ENCODE measurements around the gene ADCK2. TPM values are rescaled to one million over a fixed set of nuclear protein-coding genes. Genes with fewer than 3 reads are reported as not detected.
"Not testable (repeated sequence)": the region's sequence is repeated elsewhere in the genome, so short reads cannot be mapped to it uniquely, and the experiment has no call there.

The ADCK2 gene
- total RNA-seq, 1 donor from 2014 or later, result 7.8 TPM

- no peak overlapping the region for H2AFZ ChIP-seq (replicated peaks)
- H3K4me3 Mint-ChIP-seq, result no peak overlapping the region
- H3K36me3 Mint-ChIP-seq, result peaks cover 2% of the 10 kb centered on the region
- H3K27me3 Mint-ChIP-seq (ENCODE audit: insufficient read depth, low read depth), result peaks cover 12% of the 10 kb centered on the region
- no peaks in the 10 kb centered on the region for H3K9me3 Mint-ChIP-seq
- TF ChIP-seq EZH2 (IDR thresholded peaks at IDR 0.05), result no peak
- no peak for TF ChIP-seq EZH2phosphoT487 (IDR thresholded peaks at IDR 0.05)
- TF ChIP-seq, protein P1, sequence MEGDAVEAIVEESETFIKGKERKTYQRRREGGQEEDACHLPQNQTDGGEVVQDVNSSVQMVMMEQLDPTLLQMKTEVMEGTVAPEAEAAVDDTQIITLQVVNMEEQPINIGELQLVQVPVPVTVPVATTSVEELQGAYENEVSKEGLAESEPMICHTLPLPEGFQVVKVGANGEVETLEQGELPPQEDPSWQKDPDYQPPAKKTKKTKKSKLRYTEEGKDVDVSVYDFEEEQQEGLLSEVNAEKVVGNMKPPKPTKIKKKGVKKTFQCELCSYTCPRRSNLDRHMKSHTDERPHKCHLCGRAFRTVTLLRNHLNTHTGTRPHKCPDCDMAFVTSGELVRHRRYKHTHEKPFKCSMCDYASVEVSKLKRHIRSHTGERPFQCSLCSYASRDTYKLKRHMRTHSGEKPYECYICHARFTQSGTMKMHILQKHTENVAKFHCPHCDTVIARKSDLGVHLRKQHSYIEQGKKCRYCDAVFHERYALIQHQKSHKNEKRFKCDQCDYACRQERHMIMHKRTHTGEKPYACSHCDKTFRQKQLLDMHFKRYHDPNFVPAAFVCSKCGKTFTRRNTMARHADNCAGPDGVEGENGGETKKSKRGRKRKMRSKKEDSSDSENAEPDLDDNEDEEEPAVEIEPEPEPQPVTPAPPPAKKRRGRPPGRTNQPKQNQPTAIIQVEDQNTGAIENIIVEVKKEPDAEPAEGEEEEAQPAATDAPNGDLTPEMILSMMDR (IDR thresholded peaks at IDR 0.05), result no peak
- peaks cover 6% of the 10 kb centered on the region for H3K27me3 ChIP-seq
- H3F3A ChIP-seq (ENCODE audit: low read depth), result no peaks in the 10 kb centered on the region
- H3K36me3 ChIP-seq, result no peaks in the 10 kb centered on the region
- H3K9ac ChIP-seq, result no peak overlapping the region
- no peaks in the 10 kb centered on the region for H3K79me2 ChIP-seq (ENCODE audit: low read depth)
- no peak overlapping the region for H3K4me3 ChIP-seq
- peaks cover 7% of the 10 kb centered on the region for H3K4me1 Mint-ChIP-seq
- H3K27ac Mint-ChIP-seq, result no peak overlapping the region
- peaks cover 5% of the 10 kb centered on the region for H3K4me1 ChIP-seq
- H4K20me1 ChIP-seq (ENCODE audit: low read depth), result no peaks in the 10 kb centered on the region
- no peak overlapping the region for H3K27ac ChIP-seq
- H3K4me2 ChIP-seq, result no peak overlapping the region
- no peak for DNase-seq (ENCODE audit: low spot score)
- no peaks in the 10 kb centered on the region for H3K9me3 ChIP-seq (ENCODE audit: low read depth)
Measured at GRCh38 chr7:140667476-140667875, 5.3 kb upstream of the ADCK2 start.

DNA sequence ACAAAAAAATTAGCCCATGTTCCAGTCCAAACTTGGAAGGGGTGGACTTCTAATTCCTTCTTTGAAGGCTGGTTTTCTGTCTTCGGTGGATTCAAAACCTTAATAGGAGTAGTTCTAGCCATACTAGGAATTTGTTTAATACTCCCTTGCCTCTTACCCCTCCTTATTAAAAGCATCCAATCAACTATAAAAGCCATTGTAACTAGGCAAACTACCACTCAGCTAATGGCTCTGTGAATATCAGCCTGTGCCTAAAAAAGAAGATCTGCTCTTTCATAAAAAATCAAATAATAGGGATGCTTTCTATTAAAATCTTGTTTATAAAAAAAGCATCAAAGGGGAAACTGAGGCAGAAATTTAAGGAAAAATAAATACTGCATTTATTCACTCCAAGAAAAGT is 4.1 kb upstream of the ADCK2 start:
- H3K27ac ChIP-seq, result no peak overlapping the region

GRCh38 chr7:140669352-140669751 is 3.4 kb upstream of the ADCK2 start:
- Histone ChIP-seq H3K36me3 (no peaks in the 10 kb centered on the region), H2AFZ (replicated peaks) (no peak overlapping the region), H3K4me2 (no peak overlapping the region), H3K27me3 (peaks cover 25% of the 10 kb centered on the region), H3K79me2 (ENCODE audit: low read depth) (no peaks in the 10 kb centered on the region), H4K20me1 (ENCODE audit: low read depth) (no peaks in the 10 kb centered on the region), H3K9me3 (ENCODE audit: low read depth) (no peaks in the 10 kb centered on the region), H3K4me3 (no peak overlapping the region), H3F3A (ENCODE audit: low read depth) (peaks cover 14% of the 10 kb centered on the region), H3K9ac (no peak overlapping the region), H3K27ac (no peak overlapping the region), H3K4me1 (peaks cover 6% of the 10 kb centered on the region)
- Mint-ChIP-seq H3K4me3 (no peak overlapping the region), H3K36me3 (peaks cover 2% of the 10 kb centered on the region), H3K9me3 (no peaks in the 10 kb centered on the region), H3K27ac (no peak overlapping the region), H3K4me1 (peaks cover 11% of the 10 kb centered on the region), H3K27me3 (ENCODE audit: insufficient read depth, low read depth) (peaks cover 19% of the 10 kb centered on the region)
- TF ChIP-seq EZH2phosphoT487 (IDR thresholded peaks at IDR 0.05) (no peak), EZH2 (IDR thresholded peaks at IDR 0.05) (no peak)
- TF ChIP-seq, protein P1 (IDR thresholded peaks at IDR 0.05), result no peak
- no peak for DNase-seq (ENCODE audit: low spot score)

More for the DNA sequence above, 4.1 kb upstream of the ADCK2 start:
- Histone ChIP-seq H3F3A (ENCODE audit: low read depth) (peaks cover 6% of the 10 kb centered on the region), H3K79me2 (ENCODE audit: low read depth) (no peaks in the 10 kb centered on the region), H3K36me3 (no peaks in the 10 kb centered on the region), H2AFZ (replicated peaks) (no peak overlapping the region), H3K9me3 (ENCODE audit: low read depth) (no peaks in the 10 kb centered on the region), H3K27me3 (peaks cover 18% of the 10 kb centered on the region), H3K4me1 (peaks cover 6% of the 10 kb centered on the region), H4K20me1 (ENCODE audit: low read depth) (no peaks in the 10 kb centered on the region), H3K4me3 (no peak overlapping the region), H3K4me2 (no peak overlapping the region), H3K9ac (no peak overlapping the region)
- Mint-ChIP-seq H3K9me3 (no peaks in the 10 kb centered on the region), H3K27ac (no peak overlapping the region), H3K4me3 (no peak overlapping the region), H3K27me3 (ENCODE audit: insufficient read depth, low read depth) (peaks cover 14% of the 10 kb centered on the region), H3K36me3 (peaks cover 2% of the 10 kb centered on the region), H3K4me1 (peaks cover 8% of the 10 kb centered on the region)
- no peak for DNase-seq (ENCODE audit: low spot score)
- TF ChIP-seq EZH2 (IDR thresholded peaks at IDR 0.05), result no peak
- TF ChIP-seq, protein P1 (IDR thresholded peaks at IDR 0.05), result no peak
- no peak for TF ChIP-seq EZH2phosphoT487 (IDR thresholded peaks at IDR 0.05)

- not testable (repeated sequence) for H3K4me1 ChIP-seq; H3K9ac ChIP-seq; H3K4me3 Mint-ChIP-seq; H3K9me3 Mint-ChIP-seq; H3K36me3 ChIP-seq; H3K4me2 ChIP-seq; H4K20me1 ChIP-seq (ENCODE audit: low read depth); DNase-seq (ENCODE audit: low spot score); H2AFZ ChIP-seq (replicated peaks); H3K36me3 Mint-ChIP-seq; H3K9me3 ChIP-seq (ENCODE audit: low read depth); H3K27ac ChIP-seq; H3K4me3 ChIP-seq; H3K27ac Mint-ChIP-seq; H3K79me2 ChIP-seq (ENCODE audit: low read depth)
- Mint-ChIP-seq H3K27me3 (ENCODE audit: insufficient read depth, low read depth) (peaks cover 20% of the 10 kb centered on the region), H3K4me1 (peaks cover 11% of the 10 kb centered on the region)
- Histone ChIP-seq H3F3A (ENCODE audit: low read depth) (peaks cover 18% of the 10 kb centered on the region), H3K27me3 (peaks cover 29% of the 10 kb centered on the region)
Measured at GRCh38 chr7:140669862-140670261, 2.9 kb upstream of the ADCK2 start.

All from neural progenitor cell (in vitro differentiated cells).